ENCODE measurements around the gene HDHD3. TPM values are rescaled to one million over a fixed set of nuclear protein-coding genes. Genes with fewer than 3 reads are reported as not detected.
A peak's percentile ranks its signal among the peaks of the same experiment; 100 is the strongest.

The HDHD3 gene
- total RNA-seq, 1 experiment from 2014 or later = 15.7 TPM

GRCh38 chr9:113401027-113401792 is 24.4 kb upstream of the HDHD3 start, which contains the start of gene ALAD (continued):
- TF ChIP-seq CTCF (IDR thresholded peaks at IDR 0.05) = peak; percentile 75
- no peak for TF ChIP-seq JAZF1 (CRISPR knock-in tag; IDR thresholded peaks at IDR 0.05)
- TF ChIP-seq, protein P1, sequence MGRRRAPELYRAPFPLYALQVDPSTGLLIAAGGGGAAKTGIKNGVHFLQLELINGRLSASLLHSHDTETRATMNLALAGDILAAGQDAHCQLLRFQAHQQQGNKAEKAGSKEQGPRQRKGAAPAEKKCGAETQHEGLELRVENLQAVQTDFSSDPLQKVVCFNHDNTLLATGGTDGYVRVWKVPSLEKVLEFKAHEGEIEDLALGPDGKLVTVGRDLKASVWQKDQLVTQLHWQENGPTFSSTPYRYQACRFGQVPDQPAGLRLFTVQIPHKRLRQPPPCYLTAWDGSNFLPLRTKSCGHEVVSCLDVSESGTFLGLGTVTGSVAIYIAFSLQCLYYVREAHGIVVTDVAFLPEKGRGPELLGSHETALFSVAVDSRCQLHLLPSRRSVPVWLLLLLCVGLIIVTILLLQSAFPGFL (CRISPR knock-in tag; IDR thresholded peaks at IDR 0.05; ENCODE audit: borderline replicate concordance) = no peak
- TF ChIP-seq SP1 (CRISPR knock-in tag; conservative IDR thresholded peaks at IDR 0.05) = peak; percentile 99
- TF ChIP-seq ZNF423 (CRISPR knock-in tag; IDR thresholded peaks at IDR 0.05) = 0 out of 2 replicates have a peak, but pooled peaks have one; percentile 15
- TF ChIP-seq GTF2I (CRISPR knock-in tag; conservative IDR thresholded peaks at IDR 0.05) = no peak
- no peak for TF ChIP-seq ZNF425 (CRISPR knock-in tag; conservative IDR thresholded peaks at IDR 0.05)
- TF ChIP-seq FOXP1 (CRISPR knock-in tag; IDR thresholded peaks at IDR 0.05; ENCODE audit: borderline replicate concordance) = peak; percentile 52; the same call in 1 of the 2 replicates
- TF ChIP-seq E2F5 (CRISPR knock-in tag; IDR thresholded peaks at IDR 0.05) = 0 out of 2 replicates have a peak, but pooled peaks have one; percentile 52
- no peak for TF ChIP-seq SMAD4 (CRISPR knock-in tag; IDR thresholded peaks at IDR 0.05)
- no peak for TF ChIP-seq SMAD3 (CRISPR knock-in tag; IDR thresholded peaks at IDR 0.05; ENCODE audit: borderline replicate concordance)
- TF ChIP-seq, protein P2, sequence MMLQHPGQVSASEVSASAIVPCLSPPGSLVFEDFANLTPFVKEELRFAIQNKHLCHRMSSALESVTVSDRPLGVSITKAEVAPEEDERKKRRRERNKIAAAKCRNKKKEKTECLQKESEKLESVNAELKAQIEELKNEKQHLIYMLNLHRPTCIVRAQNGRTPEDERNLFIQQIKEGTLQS (CRISPR knock-in tag; conservative IDR thresholded peaks at IDR 0.05) = no peak
- TF ChIP-seq ZMAT4 (CRISPR knock-in tag; IDR thresholded peaks at IDR 0.05) = no peak
- no peak for TF ChIP-seq PRRX2 (CRISPR knock-in tag; IDR thresholded peaks at IDR 0.05)
- TF ChIP-seq, protein P3, sequence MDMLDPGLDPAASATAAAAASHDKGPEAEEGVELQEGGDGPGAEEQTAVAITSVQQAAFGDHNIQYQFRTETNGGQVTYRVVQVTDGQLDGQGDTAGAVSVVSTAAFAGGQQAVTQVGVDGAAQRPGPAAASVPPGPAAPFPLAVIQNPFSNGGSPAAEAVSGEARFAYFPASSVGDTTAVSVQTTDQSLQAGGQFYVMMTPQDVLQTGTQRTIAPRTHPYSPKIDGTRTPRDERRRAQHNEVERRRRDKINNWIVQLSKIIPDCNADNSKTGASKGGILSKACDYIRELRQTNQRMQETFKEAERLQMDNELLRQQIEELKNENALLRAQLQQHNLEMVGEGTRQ (CRISPR knock-in tag; IDR thresholded peaks at IDR 0.05) = peak; percentile 36; the same call in 1 of the 2 replicates
- peak; percentile 63; the same call in 1 of the 2 replicates for TF ChIP-seq TP53 (CRISPR knock-in tag; IDR thresholded peaks at IDR 0.05)
- no peak for TF ChIP-seq ZNF121 (CRISPR knock-in tag; IDR thresholded peaks at IDR 0.05)
- TF ChIP-seq MLX (CRISPR knock-in tag; IDR thresholded peaks at IDR 0.05) = no peak
- peak; percentile 53; the same call in 1 of the 2 replicates for TF ChIP-seq ZBTB21 (CRISPR knock-in tag; IDR thresholded peaks at IDR 0.05; ENCODE audit: borderline replicate concordance)
- no peak for TF ChIP-seq HMGA2 (CRISPR knock-in tag; IDR thresholded peaks at IDR 0.05)
- peak; percentile 76 for TF ChIP-seq GABPB1 (CRISPR knock-in tag; IDR thresholded peaks at IDR 0.05)
- 0 out of 2 replicates have a peak, but pooled peaks have one; percentile 73 for TF ChIP-seq ETV6 (CRISPR knock-in tag; IDR thresholded peaks at IDR 0.05)
- TF ChIP-seq, protein P4, sequence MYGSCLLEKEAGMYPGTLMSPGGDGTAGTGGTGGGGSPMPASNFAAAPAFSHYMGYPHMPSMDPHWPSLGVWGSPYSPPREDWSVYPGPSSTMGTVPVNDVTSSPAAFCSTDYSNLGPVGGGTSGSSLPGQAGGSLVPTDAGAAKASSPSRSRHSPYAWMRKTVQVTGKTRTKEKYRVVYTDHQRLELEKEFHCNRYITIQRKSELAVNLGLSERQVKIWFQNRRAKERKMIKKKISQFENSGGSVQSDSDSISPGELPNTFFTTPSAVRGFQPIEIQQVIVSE (CRISPR knock-in tag; IDR thresholded peaks at IDR 0.05; ENCODE audit: borderline replicate concordance) = no peak
- TF ChIP-seq ZNF532 (CRISPR knock-in tag; IDR thresholded peaks at IDR 0.05; ENCODE audit: borderline replicate concordance) = no peak
